Measurements from ENCODE around the gene PSMA8. TPM values are rescaled to one million over a fixed set of nuclear protein-coding genes. Genes with fewer than 3 reads are reported as not detected.

Gene PSMA8
- total and polyA plus RNA-seq, 2 of the 8 experiments (the other 6 are each of a cell fraction or from before 2014, with no cell fraction given): not detected

GRCh38 chr18:26096852-26097251 is 36.8 kb upstream of the PSMA8 start:
- WGBS, 2 experiments (ENCODE audit: extremely low coverage in 1 of 2, insufficient coverage in 1 of 2, insufficient read length in 1 of 2, insufficient replicate concordance in 2 of 2, low coverage in 1 of 2, low lambda C conversion rate in 2 of 2, missing lambda C conversion rate in 1 of 2): no CpG with 5 or more reads among the region's 1 CpG
- Histone ChIP-seq H4K20me1 (replicated peaks in 1 of 2; ENCODE audit: control insufficient read depth in 1 of 2, insufficient read depth in 2 of 2, low read length in 2 of 2) (no peaks in the 10 kb centered on the region), H4K8ac (ENCODE audit: extremely low read depth, insufficient read depth, low read length) (no peak overlapping the region), H3K18ac (ENCODE audit: extremely low read depth, low read length) (no peak overlapping the region), H3K9me3 (ENCODE audit: insufficient read depth in 2 of 2, low read depth in 1 of 2, low read length in 1 of 2) (peaks cover 0 to 3% of the 10 kb centered on the region in 2 experiments; a peak in 1 of 4 replicates), H3K4me3 (ENCODE audit: extremely low read depth in 1 of 4, insufficient read depth in 2 of 4, low read depth in 3 of 4, low read length in 4 of 4) (no peak overlapping the region), H3K14ac (ENCODE audit: insufficient read length) (no peak overlapping the region), H2AK5ac (ENCODE audit: low read depth, low read length) (no peak overlapping the region), H2BK20ac (ENCODE audit: low read length) (no peak overlapping the region), H2BK5ac (ENCODE audit: low read depth, low read length) (no peak overlapping the region), H4K5ac (ENCODE audit: insufficient read length, low read depth, low read length) (no peak overlapping the region), H3K56ac (replicated peaks; ENCODE audit: insufficient read length, low read depth, low read length) (no peak overlapping the region), H3K9ac (replicated peaks in 1 of 4; ENCODE audit: extremely low read depth in 1 of 4, low read depth in 3 of 4, low read length in 3 of 4) (no peak overlapping the region), H3K23ac (ENCODE audit: insufficient read length) (no peak overlapping the region), H2BK15ac (ENCODE audit: low read length) (no peak overlapping the region), H3K4ac (replicated peaks; ENCODE audit: insufficient read length, low read depth, low read length) (no peak overlapping the region), H3K4me1 (replicated peaks in 1 of 4; ENCODE audit: control insufficient read depth in 3 of 4, insufficient read depth in 4 of 4, low read length in 3 of 4) (no peaks in the 10 kb centered on the region), H3K27ac (ENCODE audit: low read depth, low read length) (no peak overlapping the region), H3K4me2 (ENCODE audit: insufficient read depth in 1 of 2, low read depth in 2 of 2, low read length in 2 of 2) (no peak overlapping the region), H2AFZ (ENCODE audit: low read length) (no peak overlapping the region), H3K23me2 (ENCODE audit: low read depth, low read length) (no peaks in the 10 kb centered on the region), H3K36me3 (ENCODE audit: control insufficient read depth in 2 of 4, insufficient read depth in 4 of 4, low read length in 3 of 4) (no peaks in the 10 kb centered on the region), H4K91ac (replicated peaks; ENCODE audit: insufficient read length, low read length) (no peak overlapping the region), H3K79me2 (ENCODE audit: control insufficient read depth in 1 of 2, insufficient read depth in 2 of 2, low read length in 2 of 2) (no peaks in the 10 kb centered on the region), H2BK120ac (replicated peaks; ENCODE audit: low read depth, low read length) (no peak overlapping the region), H3K27me3 (replicated peaks in 1 of 4; ENCODE audit: control insufficient read depth in 3 of 4, extremely low read depth in 1 of 4, insufficient read depth in 3 of 4, low read length in 3 of 4) (no peaks in the 10 kb centered on the region), H3K79me1 (ENCODE audit: low read depth, low read length) (no peaks in the 10 kb centered on the region), H2BK12ac (ENCODE audit: low read depth, low read length) (no peak overlapping the region)
- no peak for DNase-seq (ENCODE audit: low read depth in 1 of 2, low spot score in 2 of 2)
- ChIA-PET CTCF (ENCODE audit: partially characterized antibody) (no interaction called here), POLR2A (ENCODE audit: partially characterized antibody) (no interaction called here)
- no peak for FAIRE-seq
- TF ChIP-seq USF2 (IDR thresholded peaks at IDR 0.05; ENCODE audit: low read length) (no peak), SIN3A (conservative IDR thresholded peaks at IDR 0.05 in 1 of 2, IDR thresholded peaks at IDR 0.05 in 1 of 2; ENCODE audit: low read depth in 1 of 2, low read length in 2 of 2) (no peak), CHD1 (IDR thresholded peaks at IDR 0.05; ENCODE audit: low read depth, low read length) (no peak), RNF2 (IDR thresholded peaks at IDR 0.05; ENCODE audit: borderline replicate concordance, low read depth, low read length, missing control alignments, poor library complexity, severe bottlenecking) (no peak), JUN (IDR thresholded peaks at IDR 0.05; ENCODE audit: low read depth, low read length) (no peak)

All from H1 (cell line).